Endothelial cell of umbilical vein (primary cell): Measurements from ENCODE around the gene MCM5. TPM values are rescaled to one million over a fixed set of nuclear protein-coding genes. Genes with fewer than 3 reads are reported as not detected.

Experiments used
- BruUV-seq: library from RNA; stranded (reverse); fragments of 400-500 nt; replicated peaks from 2 replicates; lab custom pipeline; 2021; lab: Mats Ljungman, UMichigan
- CTCF ChIA-PET: fragments of 300-600, 350-600 bp; sonication (Branson Sonifier 250); formaldehyde crosslinking; loops from one replicate; lab custom pipeline; 2021; ENCODE audit warnings: antibody characterized with exemption, inconsistent platforms; lab: Charles Lee
- POLR2A ChIA-PET: fragments of 300-600, 350-600 bp; sonication (Branson Sonifier 250); formaldehyde crosslinking; loops from one replicate; lab custom pipeline; 2021; ENCODE audit warnings: antibody characterized with exemption, inconsistent platforms; lab: Charles Lee
- DNase-seq: peaks from one replicate; pipeline ENCODE4 v3.0.0-alpha.2; 2011; ENCODE audit warnings: low read depth, low spot score
- FAIRE-seq: peaks from 2 replicates; lab custom pipeline; 2011; peaks lifted over from hg19 to GRCh38; lab: Jason Lieb, UNC
- H2AFZ ChIP-seq: 2 replicates; pipeline ENCODE4 v1.6.0; 2012; ENCODE audit warnings: low read depth, low read length, control low read depth, inconsistent platforms
- H3K27ac ChIP-seq: 2 replicates; pipeline ENCODE4 v1.5.1; 2011; ENCODE audit warnings: low read depth, mild to moderate bottlenecking, control low read depth, low read length, moderate library complexity; ENCODE audit not compliant: insufficient read depth
- H3K27me3 ChIP-seq, 2 experiments: 2 replicates each; pipeline versions ENCODE4 v1.6.0 to v1.6.1; 2011; ENCODE audit warnings: low read length in 2 of 2, mixed read lengths in 1 of 2; ENCODE audit not compliant: control insufficient read depth in 2 of 2, insufficient read depth in 2 of 2
- H3K36me3 ChIP-seq, 2 experiments: 2 replicates in 1 of 2; 3 replicates in 1 of 2; pipeline ENCODE4 v1.5.1; 2011; ENCODE audit warnings: low read length in 2 of 2, mild to moderate bottlenecking in 1 of 2, moderate library complexity in 1 of 2; ENCODE audit not compliant: control insufficient read depth in 2 of 2, insufficient read depth in 2 of 2; ENCODE audit errors: extremely low read depth in 1 of 2
- H3K4me1 ChIP-seq: 3 replicates; pipeline ENCODE4 v1.5.1; 2011; ENCODE audit warnings: mild to moderate bottlenecking, low read length; ENCODE audit not compliant: control insufficient read depth, insufficient read depth; ENCODE audit errors: extremely low read depth
- H3K4me2 ChIP-seq: 2 replicates; pipeline ENCODE4 v1.6.1; 2011; ENCODE audit warnings: low read length, control low read depth, mixed read lengths; ENCODE audit not compliant: insufficient read depth
- H3K4me3 ChIP-seq, 3 experiments: fragments of 200-600 bp in 1 of 3; sonication (generic), shearing (Covaris generic) in 1 of 3; replicated peaks in 1 of 3; 2 replicates each; pipeline ENCODE4 v1.5.1; 2011 to 2016; ENCODE audit warnings: control low read depth in 3 of 3, low read length in 3 of 3, mild to moderate bottlenecking in 2 of 3, inconsistent platforms in 1 of 3, low read depth in 1 of 3, moderate library complexity in 1 of 3; ENCODE audit not compliant: insufficient read depth in 1 of 3
- H3K79me2 ChIP-seq: 2 replicates; pipeline ENCODE4 v1.6.0; 2012; ENCODE audit warnings: low read length, inconsistent platforms; ENCODE audit not compliant: control insufficient read depth, insufficient read depth
- H3K9ac ChIP-seq: replicated peaks from 2 replicates; pipeline ENCODE3; 2011; ENCODE audit warnings: low read length, control low read depth; ENCODE audit not compliant: insufficient read depth; ENCODE audit errors: extremely low read depth
- H3K9me1 ChIP-seq: replicated peaks from 3 replicates; pipeline ENCODE4 v1.6.0; 2011; ENCODE audit warnings: mild to moderate bottlenecking, low read length; ENCODE audit not compliant: control insufficient read depth, insufficient read depth; ENCODE audit errors: extremely low read depth
- H3K9me3 ChIP-seq: replicated peaks from 2 replicates; pipeline ENCODE4 v1.5.1; 2012; ENCODE audit warnings: low read length, inconsistent platforms; ENCODE audit not compliant: control insufficient read depth, insufficient read depth
- H4K20me1 ChIP-seq: replicated peaks from 2 replicates; pipeline ENCODE3; 2011; ENCODE audit warnings: mild to moderate bottlenecking, low read length; ENCODE audit not compliant: control insufficient read depth, insufficient read depth; ENCODE audit errors: extremely low read depth
- EZH2 ChIP-seq: IDR thresholded peaks from 2 replicates; pipeline ENCODE4 v1.6.1; 2012; ENCODE audit warnings: borderline replicate concordance, low read depth, mild to moderate bottlenecking, moderate library complexity, low read length, inconsistent platforms; ENCODE audit not compliant: severe bottlenecking
- FOS ChIP-seq: IDR thresholded peaks from 2 replicates; pipeline ENCODE4 v1.6.1; 2011; ENCODE audit warnings: mild to moderate bottlenecking, low read length, moderate library complexity, borderline replicate concordance; ENCODE audit not compliant: insufficient read depth
- GATA2 ChIP-seq: IDR thresholded peaks from 2 replicates; pipeline ENCODE4 v1.7.0; 2011; ENCODE audit warnings: low read depth, mild to moderate bottlenecking, moderate library complexity, mixed read lengths, low read length; ENCODE audit not compliant: insufficient read length, insufficient read depth
- JUN ChIP-seq: IDR thresholded peaks from 2 replicates; pipeline ENCODE4 v1.6.1; 2011; ENCODE audit warnings: borderline replicate concordance, low read depth; ENCODE audit not compliant: insufficient read length, insufficient read depth
- MYC ChIP-seq: IDR thresholded peaks from one replicate; pipeline ENCODE4 v1.6.1; 2011; ENCODE audit warnings: mild to moderate bottlenecking, low read depth, low read length
- POLR2A ChIP-seq: IDR thresholded peaks from 2 replicates; pipeline ENCODE4 v1.6.1; 2012; ENCODE audit warnings: low read depth, mild to moderate bottlenecking, control low read depth, low read length
- POLR2AphosphoS5 ChIP-seq: IDR thresholded peaks from 2 replicates; pipeline ENCODE4 v1.6.1; 2012; ENCODE audit warnings: low read depth, mild to moderate bottlenecking, control low read depth, low read length, moderate library complexity; ENCODE audit not compliant: insufficient read depth
- dilution Hi-C: fragments of 300-500 bp; cut with MboI; formaldehyde crosslinking; loops from one replicate; pipeline ENCODE4 v1.15.0; 2019; ENCODE audit warnings: low sequenced_read_pairs; ENCODE audit not compliant: extremely low pct_ligation_motif_present
- intact Hi-C: fragments of 100-400 bp; cut with micrococcal nuclease; formaldehyde crosslinking; loops from one replicate; pipeline ENCODE4 v1.10.0; 2022
- polyA plus RNA-seq, 4 experiments: library from polyadenylated mRNA; depleted of rRNA in 3 of 4; stranded (reverse) in 3 of 4; unstranded in 1 of 4; fragments of >200 nt; gene quantifications; 2 replicates each; pipeline versions ENCODE4 v1.2.1 to v1.2.3, GENCODE V29; 2011 to 2012; ENCODE audit warnings: missing spikeins in 1 of 4
- total RNA-seq: library from RNA; stranded (reverse); gene quantifications from 2 replicates; pipeline ENCODE4 v1.2.3, GENCODE V29; 2021
- TF ChIP-seq, protein P1 (sequence below), 2 donors: IDR thresholded peaks; 1 replicate in 1 of 2; 2 replicates in 1 of 2; pipeline ENCODE4 v1.5.1; 2011; ENCODE audit warnings: low read length in 2 of 2, mild to moderate bottlenecking in 2 of 2, moderate library complexity in 2 of 2, control low read depth in 1 of 2, inconsistent platforms in 1 of 2, low read depth in 1 of 2; ENCODE audit not compliant: insufficient read depth in 1 of 2; ENCODE audit errors: extremely low read depth in 1 of 2
- TF ChIP-seq, protein P2 (sequence below): IDR thresholded peaks from 2 replicates; pipeline ENCODE4 v1.6.1; 2011; ENCODE audit not compliant: insufficient read depth, insufficient read length

The MCM5 gene
- total and polyA plus RNA-seq, 2 donors (not counting 3 experiments of a cell fraction or from before 2014, with no cell fraction given): 67.8 to 111 TPM

DNA sequence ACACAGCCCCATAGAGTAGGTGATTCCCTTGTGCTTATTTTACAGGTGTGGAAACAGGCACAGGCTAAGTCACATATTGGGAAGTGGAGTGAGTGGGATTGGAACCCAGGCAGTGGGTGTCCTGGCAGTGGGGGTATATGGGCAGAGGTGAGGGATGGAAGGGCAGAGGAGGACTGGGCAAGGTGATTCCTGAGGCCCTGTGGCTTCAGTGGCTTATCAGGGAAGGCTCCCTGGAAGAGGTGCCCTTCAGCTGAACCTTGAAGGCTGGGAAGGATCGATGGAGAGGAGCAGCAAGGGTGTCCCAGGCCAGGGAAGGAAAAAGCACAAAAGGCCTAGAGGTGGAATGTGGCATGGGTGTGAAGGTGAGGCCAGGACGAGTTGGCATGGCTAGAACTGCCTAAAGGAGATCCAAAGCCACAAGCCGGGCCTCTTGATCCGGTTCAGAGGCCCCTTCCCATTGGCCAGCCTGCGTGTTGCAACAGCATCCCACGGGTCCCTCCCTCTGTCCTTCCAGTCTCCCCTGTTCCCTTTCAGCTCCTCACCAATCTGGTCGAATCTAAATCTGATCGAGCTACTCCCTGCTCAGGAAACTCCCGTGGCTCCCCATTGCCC, 41.7 kb downstream of the MCM5 start:
- Histone ChIP-seq H2AFZ (no peak overlapping the region), H3K9me1 (no peaks in the 10 kb centered on the region), H3K36me3 (no peaks in the 10 kb centered on the region), H3K4me1 (no peaks in the 10 kb centered on the region), H3K27ac (no peak overlapping the region), H3K4me2 (no peak overlapping the region), H3K4me3 (no peak overlapping the region), H3K9me3 (no peaks in the 10 kb centered on the region), H3K27me3 (no peaks in the 10 kb centered on the region), H3K79me2 (no peaks in the 10 kb centered on the region), H4K20me1 (no peaks in the 10 kb centered on the region), H3K9ac (no peak overlapping the region)
- POLR2A ChIA-PET: no interaction called here
- dilution Hi-C loops (no loop called here), intact Hi-C loops (no loop called here)
- FAIRE-seq: no peak
- BruUV-seq: no TSS peak
- no peak for TF ChIP-seq MYC
- TF ChIP-seq, protein P1, sequence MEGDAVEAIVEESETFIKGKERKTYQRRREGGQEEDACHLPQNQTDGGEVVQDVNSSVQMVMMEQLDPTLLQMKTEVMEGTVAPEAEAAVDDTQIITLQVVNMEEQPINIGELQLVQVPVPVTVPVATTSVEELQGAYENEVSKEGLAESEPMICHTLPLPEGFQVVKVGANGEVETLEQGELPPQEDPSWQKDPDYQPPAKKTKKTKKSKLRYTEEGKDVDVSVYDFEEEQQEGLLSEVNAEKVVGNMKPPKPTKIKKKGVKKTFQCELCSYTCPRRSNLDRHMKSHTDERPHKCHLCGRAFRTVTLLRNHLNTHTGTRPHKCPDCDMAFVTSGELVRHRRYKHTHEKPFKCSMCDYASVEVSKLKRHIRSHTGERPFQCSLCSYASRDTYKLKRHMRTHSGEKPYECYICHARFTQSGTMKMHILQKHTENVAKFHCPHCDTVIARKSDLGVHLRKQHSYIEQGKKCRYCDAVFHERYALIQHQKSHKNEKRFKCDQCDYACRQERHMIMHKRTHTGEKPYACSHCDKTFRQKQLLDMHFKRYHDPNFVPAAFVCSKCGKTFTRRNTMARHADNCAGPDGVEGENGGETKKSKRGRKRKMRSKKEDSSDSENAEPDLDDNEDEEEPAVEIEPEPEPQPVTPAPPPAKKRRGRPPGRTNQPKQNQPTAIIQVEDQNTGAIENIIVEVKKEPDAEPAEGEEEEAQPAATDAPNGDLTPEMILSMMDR (IDR thresholded peaks at IDR 0.05; ENCODE audit: extremely low read depth in 1 of 2, insufficient read depth in 1 of 2, low read depth in 1 of 2, low read length in 2 of 2): no peak
- TF ChIP-seq FOS: no peak
- TF ChIP-seq POLR2A: no peak
- TF ChIP-seq GATA2: no peak
- TF ChIP-seq JUN: no peak
- TF ChIP-seq POLR2AphosphoS5: no peak
- TF ChIP-seq, protein P2, sequence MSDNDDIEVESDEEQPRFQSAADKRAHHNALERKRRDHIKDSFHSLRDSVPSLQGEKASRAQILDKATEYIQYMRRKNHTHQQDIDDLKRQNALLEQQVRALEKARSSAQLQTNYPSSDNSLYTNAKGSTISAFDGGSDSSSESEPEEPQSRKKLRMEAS: no peak
- no peak for TF ChIP-seq EZH2
- DNase-seq: no peak
- CTCF ChIA-PET: no interaction called here
